Stimulated activated CD4-positive, alpha-beta T cell treated with anti-CD3 and anti-CD28 coated beads, Interleukin-12 subunit alpha, Interleukin-12 subunit beta, amount 100 ng/mL, for 48 hours (primary cell): ENCODE measurements around the gene CDK7.
"Not testable (repeated sequence)": the region's sequence is repeated elsewhere in the genome, so short reads cannot be mapped to it uniquely, and the experiment has no call there.

ENCODE experiments used
- DNase-seq, 3 donors: peaks; one replicate each; pipeline ENCODE4 v3.0.0-alpha.2; 2020; ENCODE audit warnings: low read depth in 2 of 3, low spot score in 1 of 3

CDK7 gene

GRCh38 chr5:69236733-69237132, 2.0 kb downstream of the CDK7 start:
- DNase-seq = not testable (repeated sequence)

GRCh38 chr5:69237877-69238276, 3.2 kb downstream of the CDK7 start:
- DNase-seq = no peak

GRCh38 chr5:69238760-69239251, 4.1 kb downstream of the CDK7 start:
- no peak for DNase-seq

DNA sequence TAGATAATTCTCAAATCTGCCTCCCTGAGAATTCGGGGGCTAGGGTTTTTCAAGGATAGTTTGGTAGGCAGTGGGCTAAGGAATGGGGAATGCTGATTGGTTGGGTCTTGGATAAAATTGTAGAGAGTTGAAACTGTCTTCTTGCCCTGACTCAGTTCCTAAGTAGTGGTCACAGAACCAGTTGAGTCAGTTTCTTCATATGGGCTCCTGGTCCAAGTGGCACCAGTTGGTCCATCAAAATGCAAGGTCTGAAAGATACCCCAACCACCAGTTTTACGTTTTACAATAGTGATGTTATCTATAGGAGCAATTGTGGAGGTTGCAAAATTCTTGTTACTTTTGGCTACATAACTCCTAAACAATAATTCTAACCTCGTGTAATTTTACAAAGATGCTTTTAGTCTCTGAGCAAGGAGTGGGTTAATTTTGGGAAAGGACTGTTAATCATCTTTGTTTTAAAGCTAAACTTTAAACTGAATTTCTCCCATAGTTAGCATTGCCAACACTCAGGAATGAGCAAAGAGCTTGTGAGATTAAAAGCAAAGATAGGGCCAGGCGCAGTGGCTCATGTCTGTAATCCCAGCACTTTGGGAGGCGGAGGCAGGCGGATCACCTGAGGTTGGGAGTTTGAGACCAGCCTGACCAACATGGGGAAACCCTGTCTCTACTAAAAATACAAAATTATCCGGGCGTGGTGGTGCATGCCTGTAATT, 7.7 kb downstream of the CDK7 start:
- DNase-seq = no peak

- no peak for DNase-seq
Observed at GRCh38 chr5:69245031-69245430, 10.3 kb downstream of the CDK7 start.

- DNase-seq = no peak
Observed at GRCh38 chr5:69248019-69248418, 13.3 kb downstream of the CDK7 start.

- DNase-seq = no peak
Observed at GRCh38 chr5:69250593-69250992, 15.9 kb downstream of the CDK7 start.

GRCh38 chr5:69252437-69252836, 17.8 kb downstream of the CDK7 start:
- no peak for DNase-seq

- DNase-seq = not testable (repeated sequence)
Observed at GRCh38 chr5:69255940-69256339, 21.3 kb downstream of the CDK7 start.

- DNase-seq = no peak
Observed at GRCh38 chr5:69257577-69257976, 22.9 kb downstream of the CDK7 start.

DNA sequence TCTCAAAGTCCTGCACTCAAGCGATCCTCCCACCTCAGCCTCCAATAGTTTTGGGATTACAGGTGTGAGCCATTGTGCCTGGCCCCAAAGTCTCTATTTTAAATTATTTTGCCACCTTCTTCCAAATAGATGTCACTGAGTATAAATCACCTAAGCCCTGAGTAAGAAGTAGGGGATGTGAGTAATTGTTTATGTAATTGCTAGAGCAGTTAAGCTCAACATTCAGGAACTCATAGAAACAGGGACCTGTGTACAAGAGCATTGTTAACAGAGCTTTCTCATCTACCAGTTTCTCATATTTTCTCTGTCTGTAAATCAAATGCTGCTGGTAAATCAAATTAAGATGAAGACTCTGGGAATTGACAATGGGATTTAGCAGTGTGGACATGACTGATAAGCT, 26.3 kb downstream of the CDK7 start:
- DNase-seq = no peak

DNA sequence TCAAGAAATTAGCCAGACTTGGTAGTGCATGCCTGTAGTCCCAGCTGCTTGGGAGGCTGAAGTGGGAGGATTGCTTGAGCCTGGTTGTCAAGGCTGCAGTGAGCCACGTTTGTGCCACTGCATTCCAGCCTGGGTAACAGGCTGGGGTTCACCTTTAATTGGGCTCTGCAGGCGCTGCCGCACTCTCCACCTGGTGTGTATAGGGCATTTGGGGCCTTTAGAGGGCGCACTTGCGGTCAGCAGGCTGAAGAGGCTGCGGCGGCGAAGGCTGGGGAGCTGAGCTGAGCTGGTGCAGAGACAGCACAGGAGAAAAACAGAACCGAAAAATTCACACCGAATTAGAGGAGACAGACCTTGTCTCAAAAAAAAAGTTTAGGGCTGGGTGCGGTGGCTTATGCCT, 31.2 kb downstream of the CDK7 start:
- DNase-seq = no peak

GRCh38 chr5:69268899-69269298, 34.2 kb downstream of the CDK7 start:
- DNase-seq = no peak

- no peak for DNase-seq
Observed at GRCh38 chr5:69270840-69271239, 36.2 kb downstream of the CDK7 start.

GRCh38 chr5:69271376-69271775, 36.7 kb downstream of the CDK7 start:
- no peak for DNase-seq

DNA sequence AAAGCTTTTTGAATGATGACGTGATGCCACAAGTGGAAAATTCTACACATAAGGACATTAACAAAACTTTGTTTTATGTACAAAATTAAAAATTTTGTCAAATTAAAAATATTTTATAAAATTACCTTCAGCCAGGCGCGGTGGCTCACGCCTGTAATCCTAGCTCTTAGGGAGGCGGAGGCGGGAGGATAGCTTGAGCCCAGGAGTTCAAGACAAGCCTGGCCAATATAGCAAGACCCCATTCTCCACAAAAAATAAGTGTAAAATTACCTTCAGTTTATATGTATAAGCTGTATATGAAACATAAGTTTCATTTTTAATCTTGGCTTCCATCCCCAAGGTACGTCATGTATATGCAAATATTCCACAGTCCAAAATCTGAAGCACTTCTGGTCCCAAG, 40.9 kb downstream of the CDK7 start:
- no peak for DNase-seq

DNA sequence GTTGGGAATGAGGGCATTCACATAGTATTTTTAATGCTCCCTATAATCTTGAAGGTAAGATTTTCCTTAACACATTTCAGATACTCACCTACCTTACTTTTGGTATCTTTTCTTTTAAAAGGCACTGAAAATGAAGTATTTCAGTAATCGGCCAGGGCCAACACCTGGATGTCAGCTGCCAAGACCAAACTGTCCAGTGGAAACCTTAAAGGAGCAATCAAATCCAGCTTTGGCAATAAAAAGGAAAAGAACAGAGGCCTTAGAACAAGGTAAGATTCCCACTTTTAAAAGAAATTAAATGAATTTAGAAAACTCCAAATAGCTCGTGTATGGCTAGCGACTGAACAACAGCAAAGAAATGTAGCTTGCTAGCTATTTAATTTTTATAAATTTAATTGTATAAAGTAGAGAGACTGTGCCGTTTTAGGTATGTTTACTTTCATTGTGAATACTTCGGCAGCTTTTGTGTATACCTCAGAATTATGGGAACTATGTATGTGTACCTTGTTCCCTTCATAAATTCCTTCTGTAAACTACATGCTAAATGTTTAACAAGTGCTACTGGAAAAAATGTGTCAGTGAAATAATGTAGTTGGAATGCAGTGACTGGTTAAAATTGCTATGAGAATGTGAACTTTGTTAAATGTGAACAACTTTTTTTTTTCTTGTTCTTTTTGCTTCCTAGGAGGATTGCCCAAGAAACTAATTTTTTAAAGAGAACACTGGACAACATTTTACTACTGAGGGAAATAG, 41.9 kb downstream of the CDK7 start:
- no peak for DNase-seq

- DNase-seq = no peak
Observed at GRCh38 chr5:69279517-69279916, 44.8 kb downstream of the CDK7 start.

DNA sequence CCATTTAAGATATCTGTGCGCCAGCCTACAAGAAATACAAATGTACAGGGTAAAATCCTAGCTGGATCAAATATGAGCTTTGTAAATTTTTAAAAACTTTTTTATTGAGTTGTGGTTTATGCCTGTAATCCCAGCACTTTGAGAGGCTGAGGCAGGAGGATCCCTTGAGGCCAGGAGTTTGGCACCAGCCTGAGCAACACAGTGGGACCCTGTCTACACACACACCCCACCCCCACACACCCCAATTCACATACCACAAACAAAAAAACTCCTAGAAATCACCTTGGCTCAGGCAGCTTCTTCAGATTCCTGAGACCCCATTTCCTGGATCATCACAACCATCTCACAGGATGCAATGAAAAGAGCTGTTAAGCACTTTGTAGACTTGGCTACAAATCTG, 46.4 kb downstream of the CDK7 start:
- DNase-seq = no peak

DNA sequence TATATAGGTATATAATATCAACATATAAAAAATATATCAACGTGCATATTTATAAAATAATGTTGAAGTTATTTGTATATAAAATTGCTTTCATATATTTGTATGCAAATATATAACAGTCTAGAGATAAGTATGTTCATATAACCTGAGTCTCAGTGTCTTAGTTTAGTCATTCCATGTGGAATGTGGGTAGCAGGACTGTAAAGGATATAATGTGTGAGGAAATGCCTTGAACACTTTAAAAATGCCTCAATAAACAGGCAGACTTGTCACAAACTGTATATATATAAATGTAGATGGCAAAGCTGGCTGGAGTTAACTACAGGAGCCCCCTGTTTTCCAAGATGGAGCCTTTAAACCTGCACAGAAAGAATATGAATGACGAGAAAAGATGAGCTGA, 49.5 kb downstream of the CDK7 start:
- no peak for DNase-seq

DNA sequence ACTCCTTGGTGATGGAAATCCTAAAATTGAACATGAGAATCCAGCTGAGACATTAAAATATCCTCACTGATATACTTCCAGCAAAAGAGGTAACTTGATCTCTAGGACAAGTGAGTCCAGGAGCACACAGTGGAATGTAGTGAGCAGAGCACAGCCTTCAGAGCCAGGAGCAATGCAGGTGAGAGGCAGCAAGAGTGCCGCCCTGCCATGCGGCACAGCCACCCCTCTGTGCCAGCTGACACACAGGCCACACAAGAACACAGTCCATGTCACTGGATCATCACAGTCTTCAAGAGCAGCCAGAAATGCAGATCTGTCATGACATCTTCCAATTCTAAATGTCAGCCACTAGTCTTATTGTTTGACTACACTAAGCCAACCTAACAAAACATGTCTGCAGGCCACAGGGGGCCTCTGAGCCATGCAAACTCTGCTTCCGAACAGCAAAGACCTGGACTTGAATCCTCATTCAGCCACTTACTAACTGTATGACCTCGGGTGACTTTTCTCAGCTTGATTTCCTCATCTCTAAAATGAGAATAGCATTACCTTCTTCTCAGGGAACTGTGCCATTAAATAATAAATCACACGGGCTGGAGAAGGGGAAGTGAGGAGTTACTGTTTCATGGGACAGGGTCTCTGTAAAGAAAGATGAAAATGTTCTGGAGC, 50.9 kb downstream of the CDK7 start:
- no peak for DNase-seq

GRCh38 chr5:69288069-69288468, 53.4 kb downstream of the CDK7 start:
- no peak for DNase-seq
